ENCODE measurements around the gene ZFP42.

DNA sequence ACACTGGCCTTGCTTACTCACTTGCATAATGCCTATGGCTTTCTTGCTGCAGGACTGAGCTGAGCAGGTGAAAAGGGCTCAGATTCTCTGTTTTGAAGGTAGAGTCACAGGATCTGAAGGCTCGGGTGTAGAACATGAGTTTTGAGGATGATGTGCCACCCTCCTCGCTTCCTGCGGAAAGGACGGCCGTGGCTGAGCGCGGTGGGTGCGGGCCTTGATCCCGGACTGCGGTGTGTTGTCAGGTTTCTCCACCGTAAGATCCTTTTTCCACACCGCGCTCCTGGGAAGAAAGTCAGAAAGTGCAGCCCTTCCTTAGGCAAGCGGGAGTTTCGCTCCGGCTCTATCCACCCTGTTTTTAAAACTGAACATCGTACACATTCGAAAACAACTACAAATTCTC, 36.2 kb downstream of the ZFP42 start:
- TF ChIP-seq, protein P1, sequence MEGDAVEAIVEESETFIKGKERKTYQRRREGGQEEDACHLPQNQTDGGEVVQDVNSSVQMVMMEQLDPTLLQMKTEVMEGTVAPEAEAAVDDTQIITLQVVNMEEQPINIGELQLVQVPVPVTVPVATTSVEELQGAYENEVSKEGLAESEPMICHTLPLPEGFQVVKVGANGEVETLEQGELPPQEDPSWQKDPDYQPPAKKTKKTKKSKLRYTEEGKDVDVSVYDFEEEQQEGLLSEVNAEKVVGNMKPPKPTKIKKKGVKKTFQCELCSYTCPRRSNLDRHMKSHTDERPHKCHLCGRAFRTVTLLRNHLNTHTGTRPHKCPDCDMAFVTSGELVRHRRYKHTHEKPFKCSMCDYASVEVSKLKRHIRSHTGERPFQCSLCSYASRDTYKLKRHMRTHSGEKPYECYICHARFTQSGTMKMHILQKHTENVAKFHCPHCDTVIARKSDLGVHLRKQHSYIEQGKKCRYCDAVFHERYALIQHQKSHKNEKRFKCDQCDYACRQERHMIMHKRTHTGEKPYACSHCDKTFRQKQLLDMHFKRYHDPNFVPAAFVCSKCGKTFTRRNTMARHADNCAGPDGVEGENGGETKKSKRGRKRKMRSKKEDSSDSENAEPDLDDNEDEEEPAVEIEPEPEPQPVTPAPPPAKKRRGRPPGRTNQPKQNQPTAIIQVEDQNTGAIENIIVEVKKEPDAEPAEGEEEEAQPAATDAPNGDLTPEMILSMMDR (IDR thresholded peaks at IDR 0.05; ENCODE audit: poor library complexity), result no peak
- no peak for TF ChIP-seq EZH2 (IDR thresholded peaks at IDR 0.05; ENCODE audit: borderline replicate concordance)

Measured in hepatocyte (in vitro differentiated cells).